Measurements from ENCODE around the gene IGF2BP2. TPM values are rescaled to one million over a fixed set of nuclear protein-coding genes. Genes with fewer than 3 reads are reported as not detected.
A peak's percentile ranks its signal among the peaks of the same experiment; 100 is the strongest.

Gene IGF2BP2
- total RNA-seq, 1 donor from 2014 or later, result 118 TPM

- Mint-ChIP-seq H3K4me3 (ENCODE audit: unreplicated experiment) (no peak overlapping the region), H3K27ac (ENCODE audit: unreplicated experiment) (no peak overlapping the region), H3K27me3 (ENCODE audit: unreplicated experiment) (peaks cover 8% of the 10 kb centered on the region), H3K36me3 (ENCODE audit: unreplicated experiment) (peaks cover 10% of the 10 kb centered on the region), H3K4me1 (ENCODE audit: low read depth, unreplicated experiment) (peaks cover 19% of the 10 kb centered on the region), H3K9me3 (ENCODE audit: unreplicated experiment) (peaks cover 10% of the 10 kb centered on the region)
- no peak for DNase-seq
- TF ChIP-seq CTCF (IDR thresholded peaks at IDR 0.05; ENCODE audit: partially characterized antibody, unreplicated experiment), result no peak
These were observed 175.4 kb downstream of the IGF2BP2 start for GRCh38 chr3:185649414-185649813.

GRCh38 chr3:185648396-185648795 is 176.4 kb downstream of the IGF2BP2 start:
- no peak overlapping the region for H3K4me3 Mint-ChIP-seq (ENCODE audit: unreplicated experiment)
- H3K27ac Mint-ChIP-seq (ENCODE audit: unreplicated experiment), result no peak overlapping the region
- peaks cover 10% of the 10 kb centered on the region for H3K36me3 Mint-ChIP-seq (ENCODE audit: unreplicated experiment)
- peaks cover 6% of the 10 kb centered on the region for H3K9me3 Mint-ChIP-seq (ENCODE audit: unreplicated experiment)
- peaks cover 19% of the 10 kb centered on the region for H3K4me1 Mint-ChIP-seq (ENCODE audit: low read depth, unreplicated experiment)
- no peak for DNase-seq
- no peak for TF ChIP-seq CTCF (IDR thresholded peaks at IDR 0.05; ENCODE audit: partially characterized antibody, unreplicated experiment)
- peaks cover 8% of the 10 kb centered on the region for H3K27me3 Mint-ChIP-seq (ENCODE audit: unreplicated experiment)

GRCh38 chr3:185647880-185648210 is 177.0 kb downstream of the IGF2BP2 start:
- peaks cover 6% of the 10 kb centered on the region for H3K9me3 Mint-ChIP-seq (ENCODE audit: unreplicated experiment)
- H3K27me3 Mint-ChIP-seq (ENCODE audit: unreplicated experiment), result peaks cover 8% of the 10 kb centered on the region
- H3K27ac Mint-ChIP-seq (ENCODE audit: unreplicated experiment), result no peak overlapping the region
- peaks cover 19% of the 10 kb centered on the region for H3K4me1 Mint-ChIP-seq (ENCODE audit: low read depth, unreplicated experiment)
- DNase-seq, result no peak
- no peak for TF ChIP-seq CTCF (IDR thresholded peaks at IDR 0.05; ENCODE audit: partially characterized antibody, unreplicated experiment)
- H3K36me3 Mint-ChIP-seq (ENCODE audit: unreplicated experiment), result peaks cover 10% of the 10 kb centered on the region
- H3K4me3 Mint-ChIP-seq (ENCODE audit: unreplicated experiment), result no peak overlapping the region

- peaks cover 10% of the 10 kb centered on the region for H3K36me3 Mint-ChIP-seq (ENCODE audit: unreplicated experiment)
- no peak for TF ChIP-seq CTCF (IDR thresholded peaks at IDR 0.05; ENCODE audit: partially characterized antibody, unreplicated experiment)
- H3K4me3 Mint-ChIP-seq (ENCODE audit: unreplicated experiment), result no peak overlapping the region
- H3K9me3 Mint-ChIP-seq (ENCODE audit: unreplicated experiment), result peaks cover 6% of the 10 kb centered on the region
- peaks cover 19% of the 10 kb centered on the region for H3K4me1 Mint-ChIP-seq (ENCODE audit: low read depth, unreplicated experiment)
- no peak for DNase-seq
- H3K27me3 Mint-ChIP-seq (ENCODE audit: unreplicated experiment), result peaks cover 8% of the 10 kb centered on the region
- peak overlapping the region; percentile 88 for H3K27ac Mint-ChIP-seq (ENCODE audit: unreplicated experiment)
These were observed 177.5 kb downstream of the IGF2BP2 start for GRCh38 chr3:185647134-185647879.

- Mint-ChIP-seq H3K27ac (ENCODE audit: unreplicated experiment) (peak overlapping the region; percentile 88), H3K4me3 (ENCODE audit: unreplicated experiment) (peak overlapping the region; percentile 18), H3K27me3 (ENCODE audit: unreplicated experiment) (peaks cover 9% of the 10 kb centered on the region)
These were observed 178.3 kb downstream of the IGF2BP2 start for GRCh38 chr3:185646382-185647133.

More at GRCh38 chr3:185646382-185647133, 178.3 kb downstream of the IGF2BP2 start:
- peaks cover 10% of the 10 kb centered on the region for H3K36me3 Mint-ChIP-seq (ENCODE audit: unreplicated experiment)
- H3K9me3 Mint-ChIP-seq (ENCODE audit: unreplicated experiment), result peaks cover 6% of the 10 kb centered on the region
- DNase-seq, result no peak
- peaks cover 19% of the 10 kb centered on the region for H3K4me1 Mint-ChIP-seq (ENCODE audit: low read depth, unreplicated experiment)
- TF ChIP-seq CTCF (IDR thresholded peaks at IDR 0.05; ENCODE audit: partially characterized antibody, unreplicated experiment), result no peak
